ENCODE measurements around the gene DOCK2. TPM values are rescaled to one million over a fixed set of nuclear protein-coding genes. Genes with fewer than 3 reads are reported as not detected.

The DOCK2 gene
- total and polyA plus RNA-seq, 9 of the 15 experiments (the other 6 are each of a cell fraction or from before 2014, with no cell fraction given): 4.5 to 42.6 (median 20.5) TPM

GRCh38 chr5:169697511-169697890 is 60.4 kb downstream of the DOCK2 start (continued):
- TF ChIP-seq KLF6 (CRISPR knock-in tag; IDR thresholded peaks at IDR 0.05; ENCODE audit: borderline replicate concordance): no peak

GRCh38 chr5:169697976-169698375 is 60.9 kb downstream of the DOCK2 start:
- CTCF ChIA-PET (ENCODE audit: low intra/inter-chr PET ratio): interaction anchor here (0.6 kb wide), 1 partner anchor 53 kb away, joined by 3 read pairs; no protein-coding TSS in a partner anchor
- ATAC-seq (no peak), DNase-seq (ENCODE audit: extremely low read depth in 1 of 4, low spot score in 3 of 4) (no peak), FAIRE-seq (no peak)
- Histone ChIP-seq H2AFZ (ENCODE audit: low read depth, low read length) (no peak overlapping the region), H3K27ac (ENCODE audit: extremely low read depth, low read depth, low read length) (no peak overlapping the region), H3K4me2 (ENCODE audit: insufficient read depth, low read length) (no peak overlapping the region), H4K20me1 (replicated peaks; ENCODE audit: control insufficient read depth, insufficient read depth, low read length) (no peaks in the 10 kb centered on the region), H3K9me3 (replicated peaks; ENCODE audit: control insufficient read depth, insufficient read depth, low read depth, low read length) (no peaks in the 10 kb centered on the region), H3K27me3 (ENCODE audit: control insufficient read depth in 2 of 2, insufficient read depth in 2 of 2, low read length in 2 of 2) (no peaks in the 10 kb centered on the region), H3K79me2 (ENCODE audit: control insufficient read depth, insufficient read depth, low read length) (no peaks in the 10 kb centered on the region), H3K36me3 (ENCODE audit: control insufficient read depth, insufficient read depth, low read length) (peaks cover 4% of the 10 kb centered on the region; the same call in 1 of the 3 replicates), H3K9me1 (ENCODE audit: control insufficient read depth, insufficient read depth, low read length) (no peaks in the 10 kb centered on the region), H3K4me3 (no peak overlapping the region), H3K9ac (ENCODE audit: insufficient read depth in 1 of 2, low read depth in 2 of 2, low read length in 2 of 2) (no peak overlapping the region), H3K4me1 (replicated peaks in 1 of 2; ENCODE audit: control insufficient read depth in 2 of 2, insufficient read depth in 2 of 2, low read length in 2 of 2) (peaks cover 0 to under 1% of the 10 kb centered on the region in 2 experiments; a peak in 1 of 5 replicates)
- BruUV-seq (replicated peaks): no TSS peak
- TF ChIP-seq ZNF431 (CRISPR knock-in tag; IDR thresholded peaks at IDR 0.05) (no peak), TEAD2 (tag; IDR thresholded peaks at IDR 0.05) (no peak), ZNF507 (tag; conservative IDR thresholded peaks at IDR 0.05) (no peak), ZNF121 (CRISPR knock-in tag; conservative IDR thresholded peaks at IDR 0.05) (no peak), SMARCC2 (IDR thresholded peaks at IDR 0.05; ENCODE audit: low read depth) (no peak), FUS (optimal IDR thresholded peaks at IDR 0.05; ENCODE audit: low read depth, low read length) (no peak), RREB1 (CRISPR knock-in tag; IDR thresholded peaks at IDR 0.05) (no peak), COPS2 (conservative IDR thresholded peaks at IDR 0.05) (no peak), ZNF717 (CRISPR knock-in tag; IDR thresholded peaks at IDR 0.05) (no peak), NCOA2 (IDR thresholded peaks at IDR 0.05; ENCODE audit: partially characterized antibody in 2 of 2) (no peak), RBM15 (IDR thresholded peaks at IDR 0.05; ENCODE audit: insufficient read depth, low read length) (no peak), RHOXF2B (CRISPR knock-in tag; conservative IDR thresholded peaks at IDR 0.05) (no peak), LARP7 (IDR thresholded peaks at IDR 0.05) (no peak)
- POLR2A ChIA-PET: no interaction called here
- intact Hi-C loops (cut with micrococcal nuclease) (no loop called here), in situ Hi-C loops (cut with MboI) (no loop called here)
- 37% methylated on average over 3 of the region's 3 CpGs for WGBS (ENCODE audit: insufficient coverage, low coverage, missing lambda C conversion rate)

Measured in K562 (cell line).